Stomach (tissue), 4 donors: ENCODE measurements around the gene MREG.

Experiments used
- EP300 ChIP-seq: sonication (generic); formaldehyde crosslinking; IDR thresholded peaks from one replicate; pipeline ENCODE4 v1.6.1; 2017; ENCODE audit warnings: antibody characterized with exemption
- TF ChIP-seq, protein P1 (sequence below), 7 experiments: fragments of 450-650 bp in 4 of 7; fragments of 200-600 bp in 3 of 7; sonication (generic) in 3 of 7; IDR thresholded peaks; one replicate each; pipeline ENCODE4 v1.5.1; 2016 to 2019; ENCODE audit warnings: antibody characterized with exemption in 7 of 7, control low read depth in 2 of 7, mild to moderate bottlenecking in 1 of 7

DNA sequence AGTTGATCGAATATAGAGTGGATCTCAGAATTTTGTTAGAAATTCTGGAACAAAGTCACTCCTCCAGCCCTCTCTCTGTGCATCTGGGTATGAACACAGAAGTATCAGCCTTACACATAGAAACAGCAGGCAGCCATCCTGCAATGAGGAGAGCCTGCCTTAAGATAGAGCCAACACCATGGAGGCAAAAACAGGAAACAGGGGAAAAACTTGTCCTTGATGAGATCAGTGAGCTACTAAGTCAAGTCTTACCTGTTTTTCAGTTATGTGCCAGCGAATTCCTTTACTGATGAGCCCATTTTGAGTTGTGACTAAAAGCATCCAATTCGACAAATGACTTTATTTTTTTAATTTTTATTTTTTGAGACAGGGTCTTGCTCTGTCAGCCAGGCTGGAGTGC, 26.6 kb upstream of the MREG start:
- TF ChIP-seq, protein P1, sequence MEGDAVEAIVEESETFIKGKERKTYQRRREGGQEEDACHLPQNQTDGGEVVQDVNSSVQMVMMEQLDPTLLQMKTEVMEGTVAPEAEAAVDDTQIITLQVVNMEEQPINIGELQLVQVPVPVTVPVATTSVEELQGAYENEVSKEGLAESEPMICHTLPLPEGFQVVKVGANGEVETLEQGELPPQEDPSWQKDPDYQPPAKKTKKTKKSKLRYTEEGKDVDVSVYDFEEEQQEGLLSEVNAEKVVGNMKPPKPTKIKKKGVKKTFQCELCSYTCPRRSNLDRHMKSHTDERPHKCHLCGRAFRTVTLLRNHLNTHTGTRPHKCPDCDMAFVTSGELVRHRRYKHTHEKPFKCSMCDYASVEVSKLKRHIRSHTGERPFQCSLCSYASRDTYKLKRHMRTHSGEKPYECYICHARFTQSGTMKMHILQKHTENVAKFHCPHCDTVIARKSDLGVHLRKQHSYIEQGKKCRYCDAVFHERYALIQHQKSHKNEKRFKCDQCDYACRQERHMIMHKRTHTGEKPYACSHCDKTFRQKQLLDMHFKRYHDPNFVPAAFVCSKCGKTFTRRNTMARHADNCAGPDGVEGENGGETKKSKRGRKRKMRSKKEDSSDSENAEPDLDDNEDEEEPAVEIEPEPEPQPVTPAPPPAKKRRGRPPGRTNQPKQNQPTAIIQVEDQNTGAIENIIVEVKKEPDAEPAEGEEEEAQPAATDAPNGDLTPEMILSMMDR (IDR thresholded peaks at IDR 0.05): no peak
- TF ChIP-seq EP300: no peak
